ENCODE results near the gene TOX2. TPM values are rescaled to one million over a fixed set of nuclear protein-coding genes. Genes with fewer than 3 reads are reported as not detected.

TOX2 gene
- total and polyA plus RNA-seq, 2 of the 8 experiments (the other 6 are each of a cell fraction or from before 2014, with no cell fraction given): 1.8 to 3.4 TPM

DNA sequence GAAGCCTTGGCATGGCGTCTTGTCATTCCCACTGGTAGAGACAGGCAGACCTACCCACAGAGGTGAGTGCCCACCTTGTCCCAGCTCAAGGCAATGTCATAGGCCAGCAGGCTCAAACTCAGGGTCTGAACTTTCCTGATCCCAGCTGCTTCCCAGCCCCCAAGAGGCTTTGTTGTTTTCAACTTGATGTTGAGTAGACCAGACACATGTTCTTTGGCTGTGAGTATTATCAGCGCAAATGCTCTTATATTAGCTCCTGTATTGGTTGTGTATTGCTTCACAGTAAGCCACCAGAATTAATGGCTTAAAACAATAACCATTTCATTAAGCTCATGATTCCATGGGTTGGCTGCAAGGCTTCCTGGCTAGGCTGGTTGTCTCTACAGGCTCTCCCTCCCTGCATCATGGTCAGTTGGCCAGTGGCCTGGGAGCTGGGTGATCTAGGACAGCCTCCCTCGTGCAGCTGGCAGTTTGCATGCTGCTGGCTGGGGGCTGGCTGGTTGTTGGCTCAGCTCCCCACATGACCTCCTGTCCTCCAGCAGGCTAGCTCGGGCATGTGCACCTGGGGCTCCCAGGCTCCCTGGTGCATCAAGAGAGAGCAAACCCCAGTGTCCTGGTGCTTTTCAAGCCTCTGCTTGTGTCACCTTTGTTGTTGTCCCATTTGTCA, 21.6 kb downstream of the TOX2 start:
- H3K23ac ChIP-seq (ENCODE audit: insufficient read length): no peak overlapping the region
- DNase-seq (ENCODE audit: low read depth in 1 of 2, low spot score in 2 of 2) (no peak), FAIRE-seq (no peak)
- CTCF ChIA-PET (ENCODE audit: partially characterized antibody): interaction anchor here (1.0 to 2.1 kb wide), 3 partner anchors 16 to 186 kb away, joined by 4 to 8 read pairs (median 5); no protein-coding TSS in a partner anchor
- H2BK20ac ChIP-seq (ENCODE audit: low read length): no peak overlapping the region
- H2AK5ac ChIP-seq (ENCODE audit: low read depth, low read length): no peak overlapping the region
- no peak overlapping the region for H3K9ac ChIP-seq (replicated peaks in 1 of 4; ENCODE audit: extremely low read depth in 1 of 4, low read depth in 3 of 4, low read length in 3 of 4)
- H3K4me2 ChIP-seq (ENCODE audit: insufficient read depth in 1 of 2, low read depth in 2 of 2, low read length in 2 of 2): no peak overlapping the region
- H3K9me3 ChIP-seq (ENCODE audit: insufficient read depth in 2 of 2, low read depth in 1 of 2, low read length in 1 of 2): no peaks in the 10 kb centered on the region
- H2BK120ac ChIP-seq (replicated peaks; ENCODE audit: low read depth, low read length): no peak overlapping the region
- no peaks in the 10 kb centered on the region; a peak in 1 of 7 replicates for H3K27me3 ChIP-seq (replicated peaks in 1 of 4; ENCODE audit: control insufficient read depth in 3 of 4, extremely low read depth in 1 of 4, insufficient read depth in 3 of 4, low read length in 3 of 4)
- H4K8ac ChIP-seq (ENCODE audit: extremely low read depth, insufficient read depth, low read length): no peak overlapping the region
- no peaks in the 10 kb centered on the region for H3K79me1 ChIP-seq (ENCODE audit: low read depth, low read length)
- no peaks in the 10 kb centered on the region for H3K79me2 ChIP-seq (ENCODE audit: control insufficient read depth in 1 of 2, insufficient read depth in 2 of 2, low read length in 2 of 2)
- no peak overlapping the region for H3K56ac ChIP-seq (replicated peaks; ENCODE audit: insufficient read length, low read depth, low read length)
- H2AFZ ChIP-seq (ENCODE audit: low read length): no peak overlapping the region
- no peaks in the 10 kb centered on the region for H3K36me3 ChIP-seq (ENCODE audit: control insufficient read depth in 2 of 4, insufficient read depth in 4 of 4, low read length in 3 of 4)
- no peaks in the 10 kb centered on the region for H4K20me1 ChIP-seq (replicated peaks in 1 of 2; ENCODE audit: control insufficient read depth in 1 of 2, insufficient read depth in 2 of 2, low read length in 2 of 2)
- no peak overlapping the region for H4K91ac ChIP-seq (replicated peaks; ENCODE audit: insufficient read length, low read length)
- no peak overlapping the region for H2BK15ac ChIP-seq (ENCODE audit: low read length)
- no peak overlapping the region for H2BK5ac ChIP-seq (ENCODE audit: low read depth, low read length)
- no peak overlapping the region for H3K4me3 ChIP-seq (ENCODE audit: extremely low read depth in 1 of 4, insufficient read depth in 2 of 4, low read depth in 3 of 4, low read length in 4 of 4)
- no peak overlapping the region for H4K5ac ChIP-seq (ENCODE audit: insufficient read length, low read depth, low read length)
- peaks cover 1% of the 10 kb centered on the region; the same call in 1 of the 2 replicates for H3K23me2 ChIP-seq (ENCODE audit: low read depth, low read length)
- 88% methylated on average over 4 of the region's 4 CpGs; no CpG with 5 or more reads in 1 of the 2 experiments for WGBS, 2 experiments (ENCODE audit: extremely low coverage in 1 of 2, insufficient coverage in 1 of 2, insufficient read length in 1 of 2, insufficient replicate concordance in 2 of 2, low coverage in 1 of 2, low lambda C conversion rate in 2 of 2, missing lambda C conversion rate in 1 of 2)
- H2BK12ac ChIP-seq (ENCODE audit: low read depth, low read length): 0 out of 2 replicates have a peak overlapping the region, but pooled peaks have one; percentile 13
- H3K4ac ChIP-seq (replicated peaks; ENCODE audit: insufficient read length, low read depth, low read length): no peak overlapping the region
- POLR2A ChIA-PET (ENCODE audit: partially characterized antibody): interaction anchor here (0.6 to 1.0 kb wide), 2 partner anchors 10 to 21 kb away, joined by 3 to 5 read pairs; no protein-coding TSS in a partner anchor
- H3K14ac ChIP-seq (ENCODE audit: insufficient read length): no peak overlapping the region
- no peak overlapping the region for H3K27ac ChIP-seq (ENCODE audit: low read depth, low read length)
- no peaks in the 10 kb centered on the region; a peak in 1 of 7 replicates for H3K4me1 ChIP-seq (replicated peaks in 1 of 4; ENCODE audit: control insufficient read depth in 3 of 4, insufficient read depth in 4 of 4, low read length in 3 of 4)
- no peak overlapping the region for H3K18ac ChIP-seq (ENCODE audit: extremely low read depth, low read length)
- TF ChIP-seq ASH2L (IDR thresholded peaks at IDR 0.05; ENCODE audit: low read length): no peak
- no peak for TF ChIP-seq PHF8 (conservative IDR thresholded peaks at IDR 0.05; ENCODE audit: low read depth, low read length)
- no peak for TF ChIP-seq CTBP2 (IDR thresholded peaks at IDR 0.05; ENCODE audit: borderline replicate concordance, insufficient read depth, insufficient read length, low read length)
- no peak for TF ChIP-seq TBP (IDR thresholded peaks at IDR 0.05; ENCODE audit: low read depth, low read length)
- no peak for TF ChIP-seq TAF1 (IDR thresholded peaks at IDR 0.05; ENCODE audit: low read depth, low read length)
- TF ChIP-seq SP1 (IDR thresholded peaks at IDR 0.05; ENCODE audit: low read depth, low read length): no peak

Measured in H1 (cell line).